Stimulated activated CD8-positive, alpha-beta memory T cell treated with anti-CD3 and anti-CD28 coated beads, Interleukin-15, amount 100 ng/mL, for 48 hours (primary cell): Measurements from ENCODE around the gene ATP1B3.
"Not testable (repeated sequence)": the region's sequence is repeated elsewhere in the genome, so short reads cannot be mapped to it uniquely, and the experiment has no call there.

Experiments used
- DNase-seq, 2 donors: peaks; one replicate each; pipeline ENCODE4 v3.0.0-alpha.2; 2020; ENCODE audit warnings: low read depth in 2 of 2

Gene ATP1B3

DNA sequence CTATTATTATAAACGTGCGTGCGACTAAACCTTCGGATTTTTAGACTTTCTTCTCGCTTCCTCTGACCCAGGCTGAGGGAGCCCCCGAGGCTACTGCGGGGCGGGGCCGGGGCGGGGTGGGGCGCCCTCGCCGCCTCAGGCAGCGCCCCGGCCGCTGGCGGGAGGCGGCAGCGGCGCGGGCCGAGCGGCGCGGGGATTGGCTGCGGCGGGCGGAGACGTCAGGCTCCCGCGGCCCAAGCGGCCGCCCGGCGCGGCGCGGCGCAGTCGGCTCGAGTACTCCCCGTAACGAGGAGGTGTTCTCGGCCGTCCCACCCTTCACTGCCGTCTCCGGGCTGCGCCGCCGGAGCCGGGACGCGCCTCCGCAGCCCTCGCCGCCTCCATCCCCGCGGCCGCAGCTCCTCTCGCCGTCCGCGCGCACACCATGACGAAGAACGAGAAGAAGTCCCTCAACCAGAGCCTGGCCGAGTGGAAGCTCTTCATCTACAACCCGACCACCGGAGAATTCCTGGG, at the start of gene ATP1B3:
Gene ATP1B3 (plus strand): TSS at position 263 of the 510 bp plus-strand sequence. CDS start 159 bp downstream, at position 422.
- DNase-seq: peak; percentile 77 to 80

DNA sequence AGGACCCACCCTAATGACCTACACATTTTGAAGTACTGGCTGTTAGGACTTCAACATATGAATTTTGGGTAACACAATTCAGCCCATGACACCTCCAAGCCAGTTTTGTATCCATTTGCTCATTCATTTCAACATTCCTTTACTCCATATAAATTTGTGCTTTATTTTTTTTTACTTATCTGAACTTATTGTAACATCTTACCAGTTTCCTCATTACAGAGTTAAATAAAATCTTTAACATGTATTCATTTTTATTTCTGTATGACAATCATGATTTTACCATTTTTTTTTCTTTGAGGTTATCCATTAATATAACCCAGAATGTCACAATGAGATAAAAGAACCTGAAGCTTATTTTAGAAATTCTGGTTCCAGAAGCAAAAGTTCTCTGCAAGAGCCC, 48.0 kb upstream of the ATP1B3 start:
- no peak for DNase-seq

DNA sequence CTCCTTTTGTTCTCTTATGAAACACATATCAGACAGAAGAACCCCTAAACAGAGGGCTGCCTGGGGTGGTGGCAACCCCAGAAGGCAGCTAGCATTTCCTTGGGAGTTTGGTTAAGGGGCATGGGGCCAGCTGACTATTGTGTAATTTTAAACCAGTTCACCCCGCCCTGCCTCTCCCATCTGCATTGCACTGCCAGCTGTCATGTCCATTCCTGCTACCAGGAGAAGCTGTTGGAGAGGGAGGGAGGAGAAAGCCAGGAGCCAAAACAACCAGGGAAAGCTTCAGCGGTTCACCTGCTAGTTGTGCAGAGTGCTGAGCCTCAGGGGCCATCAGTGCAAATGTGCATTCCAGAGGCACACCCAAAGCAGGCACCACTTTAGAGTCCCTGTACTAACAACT, 47.6 kb upstream of the ATP1B3 start:
- DNase-seq: no peak

DNA sequence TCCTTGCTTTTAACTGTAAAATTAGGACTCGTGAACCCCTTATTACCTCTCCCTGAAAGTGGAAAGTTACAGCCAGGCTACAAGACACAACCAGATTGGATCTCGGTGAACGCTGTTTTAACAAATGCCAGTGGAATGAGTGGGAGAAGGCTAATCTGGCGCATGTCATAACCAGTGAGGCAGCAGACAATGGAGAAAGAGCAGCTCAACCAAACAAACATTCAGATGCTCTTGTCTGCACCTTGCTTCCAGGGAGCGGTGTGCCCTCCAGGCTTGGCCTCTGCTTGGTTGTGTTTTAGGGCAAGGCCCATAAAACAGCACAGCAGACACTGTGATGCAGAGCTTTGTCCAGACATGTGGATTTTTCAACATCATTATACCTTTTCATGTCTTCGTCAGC, 45.9 kb upstream of the ATP1B3 start:
- no peak for DNase-seq

DNA sequence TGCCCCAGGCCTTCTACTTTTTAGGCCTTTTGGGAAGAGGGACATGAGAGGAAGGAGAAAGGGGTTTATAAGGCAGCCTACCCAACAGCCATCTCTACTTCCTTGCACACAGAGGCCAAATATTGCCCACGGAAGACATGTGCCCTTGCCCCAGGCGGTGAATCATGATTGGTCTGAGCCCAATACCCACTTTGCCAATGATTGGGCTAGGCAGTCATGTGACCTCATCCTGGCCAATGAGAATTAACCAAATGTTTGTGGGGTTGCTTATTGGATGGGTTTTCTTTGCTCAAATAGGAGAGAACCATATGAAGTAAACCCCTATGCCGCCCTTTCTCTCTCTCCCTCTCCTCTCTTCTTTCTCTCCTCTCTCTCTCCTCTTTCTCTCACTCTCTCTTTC, 42.2 kb upstream of the ATP1B3 start:
- no peak for DNase-seq

DNA sequence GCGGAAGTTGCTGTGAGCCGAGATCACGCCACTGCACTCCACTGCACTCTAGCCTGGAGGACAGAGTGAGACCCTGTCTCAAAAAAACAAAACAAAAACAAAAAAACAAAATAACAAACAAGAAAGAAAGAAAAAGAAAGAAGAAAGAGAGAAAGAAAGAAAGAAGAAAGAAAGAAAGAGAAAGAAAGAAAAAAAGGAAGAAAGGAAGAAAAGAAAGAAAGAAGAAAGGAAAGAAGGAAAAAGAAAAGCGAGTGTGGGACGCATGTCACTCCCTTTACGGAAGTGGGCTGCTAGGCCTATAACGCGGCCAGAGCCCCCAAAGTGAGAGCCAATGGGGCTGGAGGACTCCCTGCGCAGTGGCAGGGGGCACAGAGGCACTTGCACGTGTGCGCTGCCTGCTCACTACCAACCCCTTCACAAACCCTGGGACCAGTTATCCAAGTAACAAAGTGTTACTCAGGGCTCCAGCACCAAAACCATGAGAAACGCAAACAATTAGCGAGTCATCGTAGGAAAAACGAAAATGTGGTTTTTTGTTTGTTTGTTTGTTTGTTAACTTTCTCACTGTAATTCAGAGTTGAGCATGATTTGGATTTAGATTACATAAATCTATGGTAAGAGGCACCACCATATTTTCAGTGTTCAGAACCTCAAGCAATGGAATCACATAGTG, 40.8 kb upstream of the ATP1B3 start:
- DNase-seq: no peak

DNA sequence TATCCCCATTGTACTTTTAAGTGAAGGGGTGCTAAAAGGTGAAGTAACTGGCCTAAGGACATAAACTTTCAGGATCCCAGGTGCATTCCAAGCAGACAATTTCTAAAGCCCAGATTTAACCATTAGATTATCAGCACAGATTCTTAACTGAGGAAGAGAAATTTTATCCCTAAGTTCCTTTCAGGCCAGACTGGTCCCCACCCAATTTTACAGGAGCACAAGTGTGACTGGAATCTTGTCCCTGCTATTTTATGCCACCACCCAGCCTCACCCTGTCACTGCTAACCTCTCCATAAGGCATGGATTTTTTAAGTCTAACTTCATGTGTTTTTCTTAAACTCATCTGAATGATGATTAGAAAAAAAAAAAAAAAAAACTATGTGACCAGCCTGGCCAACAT, 37.1 kb upstream of the ATP1B3 start:
- DNase-seq: no peak

DNA sequence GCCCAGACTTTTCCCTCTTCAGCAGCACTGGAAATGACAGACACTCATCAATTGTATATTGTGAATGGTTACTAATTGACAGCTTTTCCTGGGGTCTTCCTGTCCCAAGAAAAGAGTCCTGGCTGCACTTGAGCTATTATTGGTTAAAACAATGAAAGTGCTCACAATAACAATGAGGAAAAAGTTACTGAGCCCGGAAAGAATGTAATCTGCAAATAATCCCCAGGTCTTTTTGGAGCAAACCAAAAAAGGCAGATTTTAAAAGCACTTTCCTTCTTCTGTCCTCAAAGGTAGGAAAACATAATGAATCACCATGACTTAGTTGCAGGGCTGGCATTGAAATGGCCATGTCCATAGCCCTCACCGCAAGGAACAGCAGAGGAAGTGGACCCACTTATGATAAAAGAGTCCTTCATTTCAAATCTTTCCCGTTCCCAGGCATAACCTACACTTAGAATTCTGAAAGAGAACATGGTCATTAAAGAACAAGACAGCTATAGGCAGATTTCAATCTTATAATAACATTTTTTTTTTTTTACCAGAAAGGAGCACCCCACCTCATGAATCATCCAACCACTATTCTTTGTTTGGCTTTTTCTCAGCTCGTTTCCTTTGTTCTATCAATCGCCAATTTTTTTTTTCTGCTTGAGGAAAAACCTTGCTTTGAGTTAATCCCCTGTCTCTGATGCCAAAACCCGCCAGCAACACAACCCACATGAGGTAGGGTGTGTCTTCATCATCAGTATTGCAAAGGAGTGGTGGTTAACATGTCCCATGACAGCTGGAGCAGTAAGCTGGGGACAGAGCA, 35.5 kb upstream of the ATP1B3 start:
- DNase-seq: no peak

DNA sequence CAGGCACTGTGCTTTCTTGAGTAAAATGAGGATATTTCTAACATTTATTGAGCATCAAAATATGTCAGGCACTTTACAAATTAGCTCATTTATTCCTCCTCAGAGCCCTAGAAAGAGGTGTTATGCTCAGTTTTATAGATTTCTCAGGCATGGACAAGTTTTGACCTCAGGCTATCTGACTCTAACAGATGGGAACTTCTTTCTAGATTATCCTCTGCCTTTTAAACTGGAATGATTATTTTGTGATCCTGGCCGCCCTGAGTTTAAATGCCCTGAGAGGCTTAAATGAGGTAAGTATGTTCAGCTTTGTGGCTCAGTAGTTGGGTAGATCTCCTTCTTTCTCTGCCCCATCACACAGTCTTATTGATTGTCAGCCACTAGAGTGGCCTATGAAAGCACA, 32.3 kb upstream of the ATP1B3 start:
- no peak for DNase-seq

DNA sequence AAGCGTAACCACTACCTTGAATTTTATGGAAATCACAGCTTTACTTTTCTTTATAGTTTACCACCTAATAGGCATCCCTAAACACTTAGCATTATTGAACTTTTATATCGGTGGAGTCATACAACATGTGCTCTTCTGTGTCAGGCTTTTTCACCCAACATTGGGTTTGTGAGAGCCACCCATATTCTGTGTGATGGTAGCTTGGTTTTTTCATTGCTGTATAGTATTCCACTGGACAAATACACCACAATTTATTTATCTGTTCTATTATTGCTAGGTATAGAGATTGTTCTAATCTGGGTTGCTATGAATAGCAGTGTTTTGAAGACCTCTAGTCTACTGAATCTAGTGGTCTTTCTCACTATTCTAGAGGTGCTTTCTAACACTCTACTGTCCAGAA, 31.6 kb upstream of the ATP1B3 start:
- DNase-seq: no peak

DNA sequence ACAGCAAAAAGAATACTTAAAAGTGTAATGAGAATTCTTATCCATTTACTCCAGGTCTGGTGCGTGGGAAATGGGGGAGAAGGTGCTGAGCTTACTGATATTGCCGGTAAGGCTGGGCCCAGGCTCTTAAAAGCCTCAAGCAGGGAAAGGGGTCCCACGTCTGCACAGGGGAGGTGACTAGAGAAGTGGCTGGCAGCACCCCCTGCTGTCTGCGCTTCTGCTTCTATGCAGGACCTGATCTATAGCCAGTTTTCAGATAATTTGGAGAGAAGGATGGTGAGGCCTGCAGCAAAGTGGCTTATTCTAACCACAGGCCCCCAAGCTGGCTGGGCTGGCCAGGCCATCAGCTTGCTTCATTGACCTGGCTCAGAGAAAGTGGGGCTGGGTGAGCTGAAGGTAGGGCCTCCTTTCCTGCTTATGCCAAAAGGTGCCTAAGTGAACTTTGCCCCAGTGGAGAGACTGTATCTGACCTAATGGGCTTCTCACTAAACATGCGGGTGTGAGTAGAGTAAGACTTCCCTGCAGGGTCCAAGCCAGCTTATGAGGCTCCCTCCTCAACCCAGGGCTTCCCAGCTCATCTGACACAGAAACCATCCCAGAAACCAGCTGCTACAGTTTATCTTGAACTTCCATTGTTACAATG, 30.9 kb upstream of the ATP1B3 start:
- DNase-seq: peak; percentile 5 to 8

DNA sequence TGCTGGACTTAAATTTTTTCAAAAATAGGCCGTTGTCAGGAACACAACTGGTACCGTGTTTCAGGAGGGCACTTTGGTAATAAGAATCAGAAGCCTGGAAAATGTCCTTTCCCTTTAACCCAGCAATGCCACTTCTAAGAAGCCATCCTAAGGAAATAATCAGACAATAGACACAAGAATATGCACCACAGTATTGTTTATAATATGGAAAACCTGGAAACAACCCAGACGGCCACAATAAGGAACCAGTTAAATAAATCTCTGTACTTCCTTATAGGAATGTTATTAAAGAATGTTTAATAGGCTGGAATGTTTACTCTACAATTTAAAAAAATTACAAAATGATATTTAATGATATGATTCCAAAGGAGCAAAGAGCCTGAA, 30.4 kb upstream of the ATP1B3 start:
- no peak for DNase-seq

DNA sequence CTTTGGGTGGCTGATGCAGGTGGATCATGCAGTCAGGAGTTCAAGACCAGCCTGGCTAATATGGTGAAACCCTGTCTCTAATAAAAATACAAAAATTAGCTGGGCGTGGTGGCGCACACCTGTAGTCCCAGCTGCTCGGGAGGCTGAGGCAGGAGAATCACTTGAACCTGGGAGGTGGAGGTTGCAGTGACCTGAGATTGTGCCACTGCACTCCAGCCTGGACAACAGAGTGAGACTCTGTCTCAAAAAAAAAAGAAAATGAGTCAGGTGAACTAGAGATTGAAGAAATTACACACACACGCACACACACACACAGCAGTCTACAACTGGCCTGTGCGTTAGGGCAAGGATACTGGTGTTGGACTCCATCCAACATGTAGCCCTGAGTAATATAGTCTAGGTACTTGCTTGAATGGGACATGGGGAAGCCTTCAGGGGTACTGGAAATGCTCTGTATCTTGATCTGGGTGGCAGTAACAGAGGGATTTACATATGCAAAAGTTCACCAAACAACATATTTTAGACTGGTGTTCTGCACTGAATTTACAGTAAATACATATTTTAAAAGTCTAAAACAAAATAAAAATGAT, 28.2 kb upstream of the ATP1B3 start:
- not testable (repeated sequence) for DNase-seq

DNA sequence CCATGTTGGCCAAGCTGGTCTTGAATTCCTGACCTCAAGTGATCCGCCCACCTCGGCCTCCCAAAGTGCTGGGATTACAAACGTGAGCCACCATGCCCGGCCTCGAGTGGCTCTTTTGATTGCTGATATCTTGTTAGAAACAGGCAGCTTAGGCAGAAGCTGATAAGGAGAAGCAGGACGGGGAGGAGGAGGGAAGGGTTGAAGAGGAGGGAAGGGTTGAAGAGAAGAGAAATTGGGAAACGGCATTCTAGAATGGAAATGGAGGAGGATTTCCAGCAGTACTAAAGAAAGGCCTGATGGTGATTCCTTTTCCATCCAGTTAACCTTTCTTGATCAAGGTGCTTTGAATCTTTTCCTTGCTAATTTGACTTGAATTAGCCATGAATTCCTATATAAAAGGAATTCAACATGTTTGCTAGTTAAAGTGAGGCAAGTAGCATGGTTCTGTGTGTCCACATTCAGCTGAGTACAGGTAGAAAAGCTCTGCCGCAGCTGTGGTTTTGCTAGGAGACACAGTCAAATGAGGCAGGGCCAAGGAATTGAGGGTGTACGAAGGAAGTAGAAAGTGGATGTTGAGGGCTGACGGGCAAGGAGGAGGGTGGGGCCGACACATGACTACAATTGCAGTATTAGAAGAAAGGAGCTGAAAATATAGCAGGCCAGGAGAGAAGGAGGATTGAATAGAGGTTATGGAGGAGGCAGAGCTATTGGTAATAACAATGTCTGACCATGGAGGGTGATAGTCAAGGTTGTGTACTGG, 27.2 kb upstream of the ATP1B3 start:
- no peak for DNase-seq

DNA sequence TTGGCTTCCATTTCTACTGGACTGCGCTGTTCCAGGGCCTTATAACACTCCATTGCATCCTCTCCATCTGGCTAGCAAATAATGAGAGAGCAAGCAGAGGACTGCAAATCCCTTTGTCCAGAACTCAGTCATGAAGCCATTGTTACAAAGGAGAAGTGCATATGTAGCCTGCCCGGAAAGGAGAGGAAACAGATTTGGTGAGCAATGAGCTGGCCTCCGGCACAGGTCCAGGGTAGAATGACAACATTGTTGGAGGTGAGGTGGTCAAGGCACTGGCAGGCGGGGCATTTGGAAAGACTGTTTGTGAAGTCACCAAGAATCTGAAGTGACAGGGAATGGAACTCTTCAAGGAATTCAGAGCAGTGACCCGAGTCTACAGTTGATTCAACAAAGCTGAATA, 25.0 kb upstream of the ATP1B3 start:
- DNase-seq: no peak

DNA sequence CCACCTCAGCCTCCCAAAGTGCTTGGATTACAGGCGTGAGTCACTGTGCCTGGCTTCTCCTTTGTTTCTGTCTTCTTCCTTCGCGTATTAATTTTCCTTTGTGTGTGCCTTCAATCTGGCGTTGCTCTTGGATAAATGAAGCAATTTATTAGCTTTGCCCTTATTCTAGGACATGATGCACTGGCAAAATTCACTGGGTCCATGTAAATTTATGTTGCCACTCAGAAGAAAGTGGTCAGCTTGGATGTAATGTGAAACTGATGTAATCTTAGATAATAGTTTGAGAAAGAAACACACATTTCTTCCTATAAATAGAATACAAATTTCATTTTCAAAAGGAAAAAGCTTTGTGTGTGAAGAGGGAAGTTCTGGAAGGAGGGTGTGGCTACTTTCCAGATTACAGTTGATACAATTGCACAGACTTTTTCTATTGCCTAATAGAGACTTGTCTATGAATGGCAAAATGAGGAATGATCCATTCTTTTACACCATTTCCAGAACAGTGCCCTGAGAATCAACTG, 23.3 kb upstream of the ATP1B3 start:
- no peak for DNase-seq

DNA sequence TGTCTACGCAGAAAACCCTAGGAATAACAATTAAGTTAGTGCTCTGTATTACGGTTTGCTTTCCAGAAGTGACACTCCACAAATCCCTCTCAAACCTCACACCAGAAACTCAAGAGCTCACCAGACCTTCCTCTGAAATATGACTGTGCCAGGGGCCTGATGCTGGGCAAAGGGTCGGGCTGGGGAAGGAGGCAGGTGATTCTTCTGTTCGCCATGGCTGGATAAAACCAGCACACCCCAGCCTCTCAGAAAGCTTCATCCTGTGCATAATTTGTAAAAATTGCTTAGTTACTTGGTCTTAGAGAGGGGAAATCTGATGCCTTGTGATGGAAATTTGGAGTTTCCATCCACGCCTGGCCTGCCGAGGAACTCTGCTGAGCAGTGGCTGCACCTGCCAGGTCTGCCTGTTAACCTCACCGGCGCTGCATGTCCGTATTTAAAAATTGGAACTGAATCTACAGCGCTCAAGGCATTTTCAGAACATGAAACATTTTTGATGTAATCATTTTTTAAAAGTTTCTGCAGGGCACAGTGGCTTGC, 22.7 kb upstream of the ATP1B3 start:
- DNase-seq: no peak

DNA sequence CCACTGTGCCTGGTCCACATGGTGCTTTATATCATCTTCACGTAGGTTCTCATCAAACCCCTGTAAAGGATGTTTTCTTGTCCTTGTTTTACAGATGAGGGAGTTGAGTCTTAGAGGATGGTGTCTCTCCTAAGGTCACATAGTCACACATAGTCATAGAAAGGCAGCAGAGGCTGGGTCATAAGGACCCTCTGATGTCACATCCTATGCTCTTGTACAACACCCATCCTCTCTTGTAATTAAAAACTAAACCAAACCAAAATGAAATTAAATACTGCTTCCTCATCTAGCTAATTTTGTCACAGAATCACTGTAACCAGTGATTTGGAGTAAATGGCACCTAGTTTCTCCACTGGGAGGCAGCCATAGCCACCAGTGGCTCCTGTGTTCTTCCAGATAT, 21.8 kb upstream of the ATP1B3 start:
- no peak for DNase-seq

DNA sequence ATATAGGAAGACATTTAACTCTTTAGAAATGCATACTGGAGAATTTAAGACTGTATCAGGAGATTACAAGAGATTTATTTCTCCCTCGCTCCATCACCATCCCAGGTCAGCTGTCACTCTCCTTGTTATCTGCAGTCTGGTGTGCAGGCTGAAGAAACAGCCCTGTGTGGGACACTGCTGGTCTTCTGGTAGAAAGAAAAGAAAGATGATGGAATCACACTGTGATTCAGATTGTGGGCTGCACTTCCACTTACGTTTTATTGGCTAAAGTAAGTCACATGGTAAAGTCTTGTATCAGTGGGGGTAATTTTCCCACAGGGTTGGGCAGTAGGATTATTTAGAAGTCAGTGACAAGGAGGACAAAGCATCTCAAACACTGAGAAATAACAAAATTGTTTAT, 18.1 kb upstream of the ATP1B3 start:
- no peak for DNase-seq

DNA sequence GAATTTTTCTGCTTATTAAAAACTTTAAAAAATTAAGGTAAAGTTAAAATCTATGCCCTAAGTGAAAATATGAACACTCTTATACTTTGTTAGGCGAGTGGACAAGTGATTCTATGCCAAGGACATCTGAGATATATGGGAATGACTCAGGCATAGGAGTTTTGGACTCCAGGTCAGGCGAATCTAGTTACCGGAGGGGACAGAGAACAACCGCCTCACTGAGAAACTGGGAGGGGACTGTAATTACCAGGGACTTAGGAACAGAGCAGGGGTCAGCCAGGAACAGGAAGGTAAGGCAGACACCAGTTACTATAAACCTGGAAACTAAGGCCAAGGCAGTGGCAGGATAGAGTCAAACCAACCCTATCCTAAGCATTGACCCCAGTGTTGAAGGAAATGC, 16.8 kb upstream of the ATP1B3 start:
- no peak for DNase-seq

DNA sequence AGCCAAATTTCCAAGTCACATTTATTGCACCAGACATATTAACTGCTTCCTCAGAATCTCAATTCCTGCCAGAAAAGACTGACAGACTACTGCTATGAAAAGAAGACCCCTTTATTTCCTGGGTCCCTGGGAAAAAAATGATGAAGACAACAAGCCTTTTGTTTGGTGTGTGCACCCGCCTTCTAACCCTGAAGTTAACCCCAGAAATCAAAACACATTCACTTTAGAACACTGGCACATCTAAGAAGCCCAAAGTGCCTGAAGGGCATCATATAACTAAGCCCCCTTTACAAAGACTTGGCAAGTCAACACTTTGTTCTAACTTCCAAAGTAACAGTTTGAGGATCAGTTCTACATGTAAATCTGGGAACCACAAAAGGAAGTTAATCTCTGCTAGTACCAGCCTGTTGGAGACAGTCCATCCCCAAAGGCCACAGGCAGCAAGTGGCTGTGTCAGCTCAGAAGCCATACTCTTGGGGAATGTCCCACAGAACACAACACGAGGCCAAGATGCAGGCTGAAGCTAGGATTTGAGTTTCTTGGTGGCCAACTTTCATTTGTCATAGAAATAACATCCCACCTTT, 16.3 kb upstream of the ATP1B3 start:
- DNase-seq: no peak
